ENCODE results near the gene AQP2.

AQP2 gene

GRCh38 chr12:49942921-49943624, 7.5 kb upstream of the AQP2 start:
- DNase-seq, result no peak

GRCh38 chr12:49943625-49943960, 6.9 kb upstream of the AQP2 start:
- no peak for DNase-seq

GRCh38 chr12:49944046-49944445, 6.5 kb upstream of the AQP2 start:
- no peak for DNase-seq

- DNase-seq, result no peak
Measured at GRCh38 chr12:49944718-49945117, 5.8 kb upstream of the AQP2 start.

GRCh38 chr12:49945394-49946080, 5.0 kb upstream of the AQP2 start:
- DNase-seq, result peak; percentile 83

GRCh38 chr12:49946086-49946485, 4.5 kb upstream of the AQP2 start:
- no peak for DNase-seq

- no peak for DNase-seq
Measured at GRCh38 chr12:49946497-49946896, 4.0 kb upstream of the AQP2 start.

GRCh38 chr12:49947593-49948226, 2.8 kb upstream of the AQP2 start:
- peak; percentile 21 for DNase-seq

- DNase-seq, result no peak
Measured at GRCh38 chr12:49948866-49949845, 1.4 kb upstream of the AQP2 start.

GRCh38 chr12:49949866-49950265, 671 bp upstream of the AQP2 start:
- no peak for DNase-seq

- no peak for DNase-seq
Measured at GRCh38 chr12:49951411-49952240, 1.1 kb downstream of the AQP2 start.

GRCh38 chr12:49952391-49953055, 2.0 kb downstream of the AQP2 start:
- DNase-seq, result peak; percentile 49

- DNase-seq, result no peak
Measured at GRCh38 chr12:49953151-49953550, 2.6 kb downstream of the AQP2 start.

- DNase-seq, result peak; percentile 55
Measured at GRCh38 chr12:49953961-49954846, 3.7 kb downstream of the AQP2 start.

- peak; percentile 38 for DNase-seq
Measured at GRCh38 chr12:49954863-49955830, 4.6 kb downstream of the AQP2 start.

GRCh38 chr12:49955899-49956662, 5.5 kb downstream of the AQP2 start:
- DNase-seq, result no peak

- DNase-seq, result no peak
Measured at GRCh38 chr12:49956663-49957569, 6.4 kb downstream of the AQP2 start.
